ENCODE results near the gene HEXD. TPM values are rescaled to one million over a fixed set of nuclear protein-coding genes. Genes with fewer than 3 reads are reported as not detected.

The HEXD gene
- 34.6 and 37.8 TPM in 2 replicates for total RNA-seq (2013; cell fraction: nucleolus; rRNA removed)
- total RNA-seq (2014; rRNA removed): 10.8 and 12.7 TPM in 2 replicates
- total RNA-seq (2014; rRNA removed; fragmentation: Illumina TruSeq; extraction: Trizol): 5.8 and 6.4 TPM in 2 replicates
- total RNA-seq (2021): 15.9 and 16.4 TPM in 2 replicates
- 4.9 TPM for polyA plus RNA-seq (2011; ENCODE audit: low read depth)
- 5.1 and 7.6 TPM in 2 replicates for polyA plus RNA-seq (2011; rRNA removed)
- 7.5 and 11.0 TPM in 2 replicates for polyA plus RNA-seq (2011; cell fraction: cytosol; rRNA removed)
- polyA plus RNA-seq (2011; cell fraction: nucleus; rRNA removed): 119 and 120 TPM in 2 replicates
- polyA plus RNA-seq (2012): 9.6 and 13.9 TPM in 2 replicates
- polyA plus RNA-seq (2014; fragmentation: Illumina TruSeq; extraction: Trizol): 5.0 and 6.3 TPM in 2 replicates
- polyA plus RNA-seq (2014; fragmentation: Nextera tagmentation; extraction: Ambion mirVana): 1 to 10 TPM; 1.6 to 1.9 TPM
- polyA plus RNA-seq (2014; rRNA removed): 21.9 and 24.2 TPM in 2 replicates
- polyA plus RNA-seq (2016; fragmentation: Nextera tagmentation; extraction: Ambion mirVana): 1 to 10 TPM; 4.9 to 8.7 TPM
- polyA minus RNA-seq (2011; rRNA and poly(A)+ RNA removed): 2.5 and 5.6 TPM in 2 replicates
- polyA minus RNA-seq (2011; cell fraction: cytosol; rRNA and poly(A)+ RNA removed): 2.1 TPM in 2 replicates
- 8.1 and 10.9 TPM in 2 replicates for polyA minus RNA-seq (2011; cell fraction: nucleus; rRNA and poly(A)+ RNA removed)
- Bru-seq, nascent RNA: percentile 53 among the genes with signal in this experiment
- BruChase-seq, experiment 1, labeled RNA remaining after a 6-hour chase: percentile 51 among the genes with signal in this experiment
- percentile 45 among the genes with signal in this experiment for BruChase-seq, experiment 2, labeled RNA remaining after a 2-hour chase
- long read RNA-seq, experiment 1, partial matches to known transcripts: 0 of 2 reads
- long read RNA-seq, experiment 1, other reads (novel, unspliced or antisense): 1 of 2 reads
- long read RNA-seq, experiment 2, partial matches to known transcripts: 0 of 4 reads
- long read RNA-seq, experiment 2, other reads (novel, unspliced or antisense): 1 of 4 reads

DNA sequence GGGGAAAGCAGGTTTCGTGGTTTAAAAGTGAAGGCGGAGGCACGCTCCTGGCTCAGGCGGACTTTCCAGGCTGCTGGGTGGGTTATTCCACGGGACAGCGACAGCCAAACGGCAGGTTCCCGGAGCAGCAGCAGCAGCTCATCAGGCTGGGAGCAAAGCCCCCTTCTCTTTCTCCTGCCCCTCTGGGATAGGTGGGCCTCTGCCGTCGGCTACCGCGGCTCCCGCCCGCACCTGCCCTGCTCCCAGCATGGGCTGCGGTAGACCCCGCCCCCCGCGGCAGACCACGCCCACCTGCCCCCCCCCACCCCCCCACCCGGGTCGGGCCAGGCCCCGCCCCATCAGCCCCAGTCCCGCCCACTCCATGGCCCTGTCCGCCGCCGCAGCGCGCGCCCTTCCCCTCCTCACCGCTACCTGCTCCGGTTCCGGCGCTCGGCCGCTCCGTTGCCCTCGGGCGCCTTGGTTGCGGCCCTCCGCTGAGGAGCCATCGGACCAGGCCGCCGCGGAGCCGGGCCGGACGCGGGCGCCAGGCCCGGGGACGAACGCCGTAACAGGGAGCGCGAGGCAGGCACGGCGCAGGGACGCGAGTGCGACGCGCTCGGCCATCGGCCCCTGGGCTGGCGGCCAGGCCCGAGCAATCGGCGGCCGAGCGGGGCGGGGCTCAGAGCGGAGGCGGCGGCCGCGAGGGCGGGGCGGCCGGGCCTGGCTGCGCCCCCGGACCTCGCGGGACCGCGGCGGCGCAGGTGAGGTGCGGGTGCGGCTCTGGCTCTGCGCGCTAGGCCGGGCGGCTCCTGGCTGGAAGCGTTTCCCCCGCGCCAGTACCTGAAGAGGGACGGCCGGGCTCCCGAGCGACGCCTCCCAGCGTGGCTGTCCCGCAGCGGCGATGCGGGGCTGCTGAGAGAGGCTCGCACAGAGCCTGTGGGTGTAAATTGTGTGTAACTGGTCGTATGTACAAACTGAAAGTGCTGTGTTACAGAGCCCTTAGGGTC, at the start of gene HEXD, which contains the start of gene OGFOD3:
HEXD (plus strand) TSS at position 347 of the 986 bp plus-strand sequence. CDS start 1,453 bp downstream, outside the sequence.
OGFOD3 (minus strand) TSS at position 586 of the 986 bp plus-strand sequence; CDS start at position 485, 101 bp downstream.
- 0 out of 2 replicates have a peak, but pooled peaks cover 5% of the 10 kb centered on the region for H3K4me1 ChIP-seq (ENCODE audit: control insufficient read depth, insufficient read depth, low read length)
- no TSS peak for BruUV-seq (replicated peaks)
- ChIA-PET POLR2A (interaction anchor here (0.6 to 2.3 kb wide), 9 partner anchors 15 to 116 kb away, joined by 3 to 11 read pairs (median 4); no protein-coding TSS in a partner anchor), CTCF (interaction anchor here (0.7 to 1.9 kb wide), 14 partner anchors 9 to 135 kb away, joined by 3 to 13 read pairs (median 6); no protein-coding TSS in a partner anchor), RAD21 (ENCODE audit: unreplicated experiment) (interaction anchor here (0.9 to 1.5 kb wide), 7 partner anchors 9 to 135 kb away, joined by 3 to 5 read pairs (median 4); no protein-coding TSS in a partner anchor), SMC1A (ENCODE audit: uncharacterized antibody, unreplicated experiment) (interaction anchor here (0.6 to 1.8 kb wide), 15 partner anchors 16 to 388 kb away, joined by 3 to 9 read pairs (median 5); no protein-coding TSS in a partner anchor)
- H3K4me2 ChIP-seq (ENCODE audit: control insufficient read depth, insufficient read depth): peak within 1 kb of the TSS; percentile 75
- 3% methylated on average over 65 of the region's 108 CpGs for WGBS (ENCODE audit: insufficient coverage, insufficient replicate concordance, low lambda C conversion rate, missing lambda C conversion rate)
- H3K4me3 ChIP-seq: peak within 1 kb of the TSS; percentile 97
- H3K9ac ChIP-seq (ENCODE audit: control insufficient read depth, insufficient read depth, low read length): peak within 1 kb of the TSS; percentile 71
- FAIRE-seq (peak; percentile 71), DNase-seq (ENCODE audit: low read depth, low spot score) (no peak), ATAC-seq (peak; percentile 86)
- H3K27ac ChIP-seq (ENCODE audit: control insufficient read depth, insufficient read depth): peak within 1 kb of the TSS; percentile 59
- intact Hi-C loops (cut with micrococcal nuclease; ENCODE audit: unreplicated experiment): no loop called here
- H3K27me3 ChIP-seq (replicated peaks in 1 of 2; ENCODE audit: control insufficient read depth in 2 of 2, insufficient read depth in 2 of 2, low read length in 1 of 2): no peaks in the 10 kb centered on the region
- no peaks in the 10 kb centered on the region for H3K36me3 ChIP-seq (ENCODE audit: control insufficient read depth in 2 of 2, insufficient read depth in 2 of 2, low read length in 1 of 2)
- H3K9me3 ChIP-seq (replicated peaks; ENCODE audit: control insufficient read depth, insufficient read depth, low read length): no peaks in the 10 kb centered on the region; the same call in 2 of the 3 replicates
- in situ Hi-C loops (cut with MboI): no loop called here
- peaks cover 5% of the 10 kb centered on the region for H4K20me1 ChIP-seq (ENCODE audit: control insufficient read depth, insufficient read depth)
- H3K79me2 ChIP-seq (ENCODE audit: control insufficient read depth, insufficient read depth, low read length): peaks cover 2% of the 10 kb centered on the region; the same call in 1 of the 2 replicates
- peak within 1 kb of the TSS; percentile 95 for H2AFZ ChIP-seq (ENCODE audit: control insufficient read depth, low read depth, low read length)
- TF ChIP-seq STAT1 (conservative IDR thresholded peaks at IDR 0.05) (peak; percentile 85), HDGF (IDR thresholded peaks at IDR 0.05) (no peak), FOXM1 (IDR thresholded peaks at IDR 0.05; ENCODE audit: low read depth, low read length) (no peak), TCF3 (IDR thresholded peaks at IDR 0.05; ENCODE audit: borderline replicate concordance, insufficient read depth, low read depth, low read length) (no peak), POLR2AphosphoS2 (IDR thresholded peaks at IDR 0.05; ENCODE audit: low read depth, low read length) (peak; percentile 98), NFIC (IDR thresholded peaks at IDR 0.05; ENCODE audit: low read depth, low read length) (no peak), GABPA (IDR thresholded peaks at IDR 0.05; ENCODE audit: low read depth) (no peak), NR2C1 (IDR thresholded peaks at IDR 0.05) (peak; percentile 76), IRF4 (IDR thresholded peaks at IDR 0.05; ENCODE audit: low read depth, low read length) (no peak), KAT2A (conservative IDR thresholded peaks at IDR 0.05; ENCODE audit: control insufficient read depth, low read depth, low read length) (no peak), IKZF1 (conservative IDR thresholded peaks at IDR 0.05) (peak; percentile 97), RUNX3 (IDR thresholded peaks at IDR 0.05; ENCODE audit: low read length) (peak; percentile 4), NR2C2 (IDR thresholded peaks at IDR 0.05; ENCODE audit: borderline replicate concordance, control insufficient read depth, insufficient read length, low read depth) (peak; percentile 95), RB1 (IDR thresholded peaks at IDR 0.05; ENCODE audit: borderline replicate concordance) (peak; percentile 97; the same call in 1 of the 2 replicates), USF2 (IDR thresholded peaks at IDR 0.05; ENCODE audit: borderline replicate concordance, low read depth, low read length) (no peak), CEBPB (IDR thresholded peaks at IDR 0.05; ENCODE audit: borderline replicate concordance in 1 of 2, low read depth in 2 of 2, low read length in 2 of 2) (no peak)
- TF ChIP-seq, protein P1, sequence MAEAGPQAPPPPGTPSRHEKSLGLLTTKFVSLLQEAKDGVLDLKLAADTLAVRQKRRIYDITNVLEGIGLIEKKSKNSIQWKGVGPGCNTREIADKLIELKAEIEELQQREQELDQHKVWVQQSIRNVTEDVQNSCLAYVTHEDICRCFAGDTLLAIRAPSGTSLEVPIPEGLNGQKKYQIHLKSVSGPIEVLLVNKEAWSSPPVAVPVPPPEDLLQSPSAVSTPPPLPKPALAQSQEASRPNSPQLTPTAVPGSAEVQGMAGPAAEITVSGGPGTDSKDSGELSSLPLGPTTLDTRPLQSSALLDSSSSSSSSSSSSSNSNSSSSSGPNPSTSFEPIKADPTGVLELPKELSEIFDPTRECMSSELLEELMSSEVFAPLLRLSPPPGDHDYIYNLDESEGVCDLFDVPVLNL (IDR thresholded peaks at IDR 0.05; ENCODE audit: low read depth, low read length): no peak

Measured in GM12878 (cell line).